GM12873 (cell line): ENCODE measurements around the gene SALL4.

Experiments used
- TF ChIP-seq, protein P1 (sequence below): IDR thresholded peaks from 2 replicates; pipeline ENCODE4 v1.5.1; 2012; ENCODE audit warnings: low read depth, mild to moderate bottlenecking, moderate library complexity, low read length, control low read depth; ENCODE audit not compliant: insufficient read depth; ENCODE audit errors: missing control alignments

SALL4 gene

DNA sequence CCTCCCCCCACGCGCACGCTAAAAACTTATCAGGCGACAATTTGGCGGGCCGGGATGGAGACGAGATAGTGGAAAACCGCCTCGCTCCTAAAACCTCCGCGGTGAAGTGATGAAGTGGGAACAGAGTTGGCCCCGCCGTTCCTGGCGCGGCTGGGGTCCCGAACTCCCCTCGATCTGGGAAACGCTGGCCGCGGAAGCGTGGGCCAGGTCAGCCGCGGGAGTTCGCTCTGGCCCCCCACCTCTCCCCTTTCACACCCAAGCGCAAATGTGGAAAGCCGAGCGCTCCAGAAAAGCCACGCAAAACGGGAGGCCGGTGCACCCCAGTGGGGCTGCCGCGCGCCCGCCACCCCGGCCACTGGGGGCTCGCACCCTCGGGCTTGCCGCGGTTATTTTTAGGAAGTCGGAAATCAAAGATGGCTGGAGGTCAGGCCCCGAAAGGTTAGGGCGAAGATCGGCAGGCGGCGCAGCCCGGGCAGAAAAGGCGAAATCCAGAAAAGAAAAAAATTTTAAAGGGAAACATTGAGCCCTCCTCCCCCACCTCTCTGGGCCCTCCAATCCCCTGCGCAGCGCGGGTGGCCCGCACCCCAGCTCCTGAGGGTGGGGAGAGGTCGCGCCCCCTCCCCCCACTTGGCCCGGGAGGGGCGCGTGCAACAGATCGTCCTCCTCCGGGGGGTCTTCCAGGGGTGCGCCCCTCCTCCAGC is 1.0 kb downstream of the SALL4 start:
- TF ChIP-seq, protein P1, sequence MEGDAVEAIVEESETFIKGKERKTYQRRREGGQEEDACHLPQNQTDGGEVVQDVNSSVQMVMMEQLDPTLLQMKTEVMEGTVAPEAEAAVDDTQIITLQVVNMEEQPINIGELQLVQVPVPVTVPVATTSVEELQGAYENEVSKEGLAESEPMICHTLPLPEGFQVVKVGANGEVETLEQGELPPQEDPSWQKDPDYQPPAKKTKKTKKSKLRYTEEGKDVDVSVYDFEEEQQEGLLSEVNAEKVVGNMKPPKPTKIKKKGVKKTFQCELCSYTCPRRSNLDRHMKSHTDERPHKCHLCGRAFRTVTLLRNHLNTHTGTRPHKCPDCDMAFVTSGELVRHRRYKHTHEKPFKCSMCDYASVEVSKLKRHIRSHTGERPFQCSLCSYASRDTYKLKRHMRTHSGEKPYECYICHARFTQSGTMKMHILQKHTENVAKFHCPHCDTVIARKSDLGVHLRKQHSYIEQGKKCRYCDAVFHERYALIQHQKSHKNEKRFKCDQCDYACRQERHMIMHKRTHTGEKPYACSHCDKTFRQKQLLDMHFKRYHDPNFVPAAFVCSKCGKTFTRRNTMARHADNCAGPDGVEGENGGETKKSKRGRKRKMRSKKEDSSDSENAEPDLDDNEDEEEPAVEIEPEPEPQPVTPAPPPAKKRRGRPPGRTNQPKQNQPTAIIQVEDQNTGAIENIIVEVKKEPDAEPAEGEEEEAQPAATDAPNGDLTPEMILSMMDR: no peak

DNA sequence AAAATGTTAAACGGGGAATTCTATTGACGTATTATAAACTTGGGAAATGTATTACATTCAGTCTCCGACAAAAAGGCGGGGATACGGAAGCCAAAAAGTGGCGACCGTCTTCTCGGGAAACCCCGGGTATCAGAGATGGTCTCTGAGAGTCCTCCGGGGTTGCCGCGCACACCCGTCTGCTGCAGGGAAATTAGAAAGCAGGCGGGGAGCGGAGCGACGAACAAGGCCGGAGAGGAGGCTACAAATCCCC is 1.5 kb downstream of the SALL4 start:
- TF ChIP-seq, protein P1: no peak

DNA sequence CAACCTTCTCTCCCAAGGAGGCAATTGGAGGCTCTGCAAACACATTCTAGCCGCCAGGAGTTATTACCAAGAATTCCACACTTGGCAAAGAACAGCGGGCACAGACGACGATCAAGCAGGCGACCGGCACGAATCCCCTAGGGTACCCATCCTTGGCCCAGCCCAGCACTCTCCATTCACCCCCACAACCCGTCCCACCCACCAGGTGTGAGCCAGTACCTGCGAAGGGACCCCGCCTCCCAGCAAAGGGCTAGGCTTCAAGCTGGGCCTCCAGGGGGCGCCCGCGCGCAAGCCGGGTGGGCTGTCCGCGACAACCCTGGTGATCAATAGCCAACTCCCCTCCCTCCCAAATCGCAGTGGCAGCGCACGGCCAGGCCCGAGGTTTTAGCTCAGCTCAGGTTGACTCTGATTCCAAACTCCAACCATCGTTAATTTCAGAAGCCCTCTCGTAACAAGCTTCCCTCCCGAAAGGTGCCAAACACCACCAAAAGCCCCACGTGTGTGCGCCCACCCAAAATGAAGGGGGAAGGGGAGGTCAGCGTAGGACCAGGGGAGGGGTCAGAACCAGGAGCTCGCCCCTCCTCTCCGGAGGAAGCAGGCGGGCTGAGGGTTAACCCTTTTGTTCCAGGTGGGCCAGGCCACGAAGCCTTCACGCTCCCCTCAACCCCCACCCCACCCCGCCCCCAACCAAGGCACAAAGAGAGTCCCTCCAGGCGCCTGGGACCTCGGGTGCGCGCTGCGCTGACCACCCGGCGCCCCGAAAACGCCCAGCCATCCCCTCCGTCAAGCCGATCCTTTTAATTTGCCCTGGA is 2.1 kb downstream of the SALL4 start:
- TF ChIP-seq, protein P1: peak; percentile 90

DNA sequence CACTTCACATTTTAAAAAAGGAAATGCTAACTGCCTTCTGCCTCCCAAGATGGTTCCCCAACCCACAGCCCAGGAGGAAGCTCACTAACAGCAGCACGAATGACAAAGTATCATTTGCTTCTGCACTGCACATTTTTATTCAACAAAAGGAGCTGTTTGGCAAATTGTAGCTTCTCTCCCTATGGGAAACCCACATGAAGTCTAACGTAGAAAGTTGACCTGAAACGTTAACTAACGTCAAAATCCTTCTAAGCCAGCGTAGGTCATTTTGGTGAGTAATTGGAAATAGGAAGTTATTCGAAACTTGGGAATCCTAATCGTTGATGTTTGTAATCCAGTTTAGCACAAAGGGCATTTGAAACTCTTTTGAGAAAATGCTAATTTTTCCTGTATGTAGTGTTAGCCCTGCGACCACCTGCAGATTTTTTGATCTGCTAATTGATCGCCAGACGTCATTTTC is 2.9 kb downstream of the SALL4 start:
- TF ChIP-seq, protein P1: no peak

DNA sequence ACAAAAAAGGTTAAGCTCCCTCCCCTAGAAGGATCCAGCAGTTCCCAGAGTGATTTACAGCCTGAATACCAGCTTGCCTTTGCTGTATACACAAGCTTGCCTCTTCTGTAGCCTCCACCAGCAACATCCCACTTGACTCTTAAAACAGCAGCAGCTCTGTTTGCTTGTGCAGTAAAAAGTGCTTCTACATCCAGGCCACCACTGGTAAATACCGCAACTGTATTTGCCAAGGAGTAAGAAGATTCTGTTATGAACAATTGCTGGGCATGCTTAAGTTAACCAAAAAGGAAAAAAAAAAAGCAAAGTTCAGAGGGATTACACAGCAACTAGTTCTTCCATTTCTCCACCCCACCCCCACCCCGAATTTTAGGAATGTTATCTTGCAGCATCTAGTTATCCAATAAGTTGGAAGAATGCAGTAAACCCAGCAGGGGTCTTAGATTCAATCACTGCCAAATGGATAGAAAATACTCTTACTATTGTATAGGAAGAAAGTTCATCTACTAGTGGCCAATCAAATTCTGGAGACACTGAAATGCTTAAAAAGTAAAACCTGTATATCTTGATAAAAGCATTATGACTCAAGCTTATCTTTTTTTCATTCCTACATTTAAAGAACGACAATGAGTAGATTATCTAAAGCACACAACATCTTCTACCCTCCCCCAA is 4.8 kb downstream of the SALL4 start:
- TF ChIP-seq, protein P1: no peak

DNA sequence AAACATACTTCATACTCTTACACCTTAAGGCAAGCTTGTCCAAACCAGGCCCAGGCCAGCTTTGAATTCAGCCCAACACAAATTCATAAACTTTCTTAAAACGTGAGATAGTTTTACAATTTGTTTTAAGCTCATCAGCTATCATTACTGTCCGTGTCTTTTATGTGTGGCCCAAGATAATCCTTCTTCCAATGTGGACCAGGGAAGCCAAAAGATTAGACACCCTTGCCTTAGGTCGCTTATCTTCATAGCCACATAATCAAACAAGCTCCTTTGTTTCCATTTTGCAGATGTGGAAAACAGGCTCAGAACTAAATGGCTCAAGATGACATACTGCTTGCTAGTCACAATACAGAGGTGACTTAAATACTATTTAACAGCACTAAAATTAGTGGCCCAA is 6.0 kb downstream of the SALL4 start:
- TF ChIP-seq, protein P1: no peak

DNA sequence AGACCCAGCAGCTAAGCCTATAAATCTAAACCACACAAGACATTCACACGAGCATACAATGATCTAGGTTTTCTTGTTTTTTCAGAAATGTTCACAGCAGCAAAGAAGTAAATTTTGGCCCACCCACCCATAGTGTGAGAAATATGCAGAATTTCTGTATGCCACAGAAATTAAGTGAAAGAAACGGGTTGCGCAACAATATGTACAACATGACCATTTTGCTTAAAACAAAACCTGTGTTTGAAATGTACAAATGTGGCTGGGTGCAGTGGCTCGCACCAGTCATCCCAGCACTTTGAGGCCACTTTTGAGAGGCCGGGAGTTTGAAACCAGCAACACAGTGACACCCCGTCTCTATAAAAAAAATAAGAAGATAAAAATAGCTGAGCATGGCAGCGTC is 9.4 kb downstream of the SALL4 start:
- TF ChIP-seq, protein P1: no peak
